ENCODE measurements around the gene GTF3C5.
"Not testable (repeated sequence)": the region's sequence is repeated elsewhere in the genome, so short reads cannot be mapped to it uniquely, and the experiment has no call there.

Gene GTF3C5

DNA sequence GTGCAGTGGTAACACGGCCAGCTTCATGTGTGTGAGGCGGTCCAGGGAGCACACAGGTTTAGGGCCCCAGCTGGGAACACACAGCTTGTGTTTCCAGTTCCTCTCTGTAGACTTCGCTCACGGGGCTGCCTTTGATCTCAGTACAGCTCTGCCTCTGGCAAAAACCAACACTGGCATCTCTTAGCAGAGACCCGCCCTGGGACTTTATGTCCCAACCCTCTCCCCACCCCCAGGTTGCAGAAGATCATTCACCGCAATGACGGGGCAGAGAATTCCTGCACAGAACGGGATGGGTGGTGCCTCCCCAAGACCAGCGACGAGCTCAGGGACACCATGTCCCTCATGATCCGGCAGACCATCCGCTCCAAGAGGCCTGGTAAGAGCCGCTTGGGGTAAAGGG is 25.7 kb downstream of the GTF3C5 start:
- DNase-seq, result no peak

DNA sequence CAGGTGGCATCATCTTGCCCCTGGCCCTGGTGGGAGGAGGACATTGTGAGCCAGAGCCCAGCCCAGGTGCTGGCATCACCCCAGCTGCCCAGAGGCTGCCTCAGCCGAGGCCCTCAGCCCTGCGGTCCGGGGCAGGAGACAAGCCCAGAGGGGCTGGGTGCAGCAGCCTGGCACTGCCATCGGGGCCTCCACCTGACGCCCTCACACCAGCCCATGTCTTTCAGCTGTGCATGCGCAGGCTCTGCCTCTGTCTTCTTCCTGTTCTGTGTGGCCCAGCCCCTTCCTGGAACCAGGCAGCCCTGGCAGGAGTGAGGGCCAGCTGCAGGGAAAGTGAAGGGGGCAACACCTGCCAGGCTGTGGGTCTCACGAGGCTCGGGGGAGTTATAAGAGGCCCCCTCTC is 26.2 kb downstream of the GTF3C5 start:
- no peak for DNase-seq

DNA sequence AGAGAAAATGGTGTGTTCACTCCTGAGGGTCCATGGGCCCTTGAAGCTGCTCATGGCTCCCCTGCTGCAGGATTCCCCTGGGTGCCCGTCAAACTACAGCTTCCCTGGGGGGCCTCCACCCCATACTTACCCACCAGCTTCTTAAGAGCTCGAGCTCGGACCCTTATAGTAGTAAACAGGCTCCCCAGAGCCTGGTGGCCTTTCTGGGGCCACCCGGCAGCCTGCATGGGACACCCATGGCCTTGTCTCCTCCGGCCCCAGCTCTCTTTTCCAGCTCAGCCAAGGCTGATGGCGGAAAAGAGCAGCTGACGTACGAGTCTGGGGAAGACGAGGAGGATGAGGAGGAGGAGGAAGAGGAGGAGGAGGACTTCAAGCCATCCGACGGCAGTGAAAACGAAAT is 26.8 kb downstream of the GTF3C5 start:
- DNase-seq, result no peak

DNA sequence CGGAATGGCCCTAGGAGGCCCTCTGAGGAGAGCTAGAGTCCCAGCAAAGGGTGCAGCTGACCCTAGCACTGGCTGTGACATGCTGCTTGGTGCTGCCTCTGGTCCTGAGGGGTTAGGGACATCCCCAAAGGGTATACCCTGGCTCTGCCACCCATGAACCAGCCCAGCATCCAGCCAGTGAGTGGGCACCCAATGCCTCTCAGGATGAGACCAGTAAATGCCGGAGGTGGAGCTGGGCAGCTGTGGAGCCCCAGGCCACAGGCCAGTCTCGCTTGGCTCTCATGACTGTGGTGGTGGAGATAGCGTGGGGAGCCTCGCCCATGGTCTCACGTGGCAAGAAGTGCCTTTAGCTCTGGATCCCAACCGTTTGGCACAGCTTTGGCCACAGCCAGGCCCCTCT is 27.3 kb downstream of the GTF3C5 start:
- no peak for DNase-seq

DNA sequence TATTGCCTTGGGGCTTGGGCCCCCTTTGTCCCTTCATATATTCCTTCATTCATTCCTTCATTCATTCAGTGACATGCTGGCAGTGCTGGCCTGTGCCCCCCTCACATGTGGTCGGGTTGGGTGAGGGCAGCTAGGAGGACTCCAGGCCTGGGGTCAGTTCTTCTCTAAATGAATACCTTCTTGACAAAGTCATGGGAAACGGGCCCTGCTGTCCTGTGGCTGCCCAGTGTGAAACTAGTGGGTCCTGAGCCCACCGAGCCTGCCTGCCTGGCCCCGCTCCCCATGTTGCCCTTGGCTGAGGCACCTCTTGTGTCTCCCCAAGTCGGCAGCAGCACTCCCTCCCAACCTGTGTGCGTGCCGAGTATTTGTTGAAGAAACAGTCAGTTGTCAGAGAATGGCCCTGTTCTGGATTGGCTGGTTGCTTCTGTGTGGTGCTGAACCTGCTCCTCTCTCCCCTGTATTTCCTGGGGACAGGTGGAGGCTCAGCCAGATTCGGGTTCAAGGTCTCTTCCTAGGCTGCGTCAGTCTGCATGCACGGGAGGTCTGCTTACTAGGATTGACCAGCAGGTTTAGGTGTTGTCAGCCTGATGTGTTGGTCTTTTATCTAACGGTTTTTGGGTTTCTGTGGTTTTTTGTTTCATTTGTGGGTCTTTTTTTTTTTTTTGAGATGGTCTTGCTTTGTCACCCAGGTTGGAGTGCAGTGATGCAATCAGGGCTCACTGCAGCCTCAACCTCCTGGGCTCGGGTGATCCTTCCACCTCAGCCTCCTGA is 27.9 kb downstream of the GTF3C5 start:
- DNase-seq, result no peak

DNA sequence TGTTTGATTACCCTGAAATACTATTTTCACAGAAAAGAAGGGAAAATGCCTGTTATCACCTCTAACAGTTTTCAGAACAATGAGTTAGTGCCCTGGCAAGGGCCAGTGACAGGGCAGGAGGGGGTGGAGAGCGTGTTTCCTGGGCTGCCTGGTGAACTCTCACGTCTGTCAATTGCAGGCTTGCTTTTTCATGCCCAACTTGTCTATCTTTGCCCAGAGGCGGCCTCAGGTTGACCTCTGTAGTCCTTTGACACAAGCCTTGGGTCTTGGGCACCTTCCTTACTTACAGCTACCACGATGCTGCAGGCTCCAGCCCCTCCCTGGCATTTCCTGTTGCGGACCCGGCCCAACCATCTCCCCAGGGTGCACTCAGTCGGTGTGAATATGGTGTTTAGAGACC is 28.8 kb downstream of the GTF3C5 start:
- DNase-seq, result no peak

DNA sequence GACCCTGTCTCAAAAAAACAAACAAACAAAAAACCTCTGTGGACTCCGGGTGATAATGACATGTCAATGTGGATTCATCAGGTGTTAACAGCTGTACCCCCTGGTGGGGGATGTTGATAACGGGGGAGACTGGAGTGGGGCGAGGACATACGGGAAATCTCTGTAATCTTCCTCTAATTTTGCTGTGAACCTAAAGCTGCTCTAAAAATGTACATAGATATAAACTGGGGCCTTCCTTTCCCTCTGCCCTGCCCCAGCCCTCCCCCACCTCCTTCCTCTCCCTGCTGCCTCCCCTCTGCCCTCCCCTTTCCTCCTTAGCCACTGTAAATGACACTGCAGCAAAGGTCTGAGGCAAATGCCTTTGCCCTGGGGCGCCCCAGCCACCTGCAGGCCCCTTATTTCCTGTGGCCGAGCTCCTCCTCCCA is 29.6 kb downstream of the GTF3C5 start:
- no peak for DNase-seq

DNA sequence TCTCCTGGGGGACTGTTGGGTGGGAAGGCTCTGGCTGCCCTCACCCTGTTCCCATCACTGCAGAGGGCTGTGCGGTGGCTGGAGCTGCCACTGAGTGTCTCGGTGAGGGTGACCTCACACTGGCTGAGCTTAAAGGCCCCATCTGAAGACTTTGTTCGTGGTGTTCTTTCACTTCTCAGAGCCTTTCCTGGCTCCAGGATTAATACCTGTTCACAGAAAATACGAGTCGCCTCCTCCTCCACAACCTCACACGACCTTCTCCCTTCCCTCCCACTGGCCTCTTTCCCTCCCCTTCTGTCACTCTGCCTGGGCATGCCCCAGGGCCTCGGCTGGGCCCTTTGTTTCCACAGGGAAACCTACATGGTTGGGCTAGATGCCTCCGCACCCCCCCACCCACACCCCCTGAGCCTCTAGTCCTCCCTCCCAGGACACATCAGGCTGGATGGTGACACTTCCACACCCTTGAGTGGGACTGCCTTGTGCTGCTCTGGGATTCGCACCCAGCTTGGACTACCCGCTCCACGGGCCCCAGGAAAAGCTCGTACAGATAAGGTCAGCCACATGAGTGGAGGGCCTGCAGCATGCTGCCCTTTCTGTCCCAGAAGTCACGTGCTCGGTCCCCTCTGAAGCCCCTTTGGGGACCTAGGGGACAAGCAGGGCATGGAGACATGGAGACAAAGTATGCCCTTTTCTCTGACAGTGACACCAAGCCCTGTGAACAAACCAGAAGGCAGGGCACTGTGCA is 30.4 kb downstream of the GTF3C5 start:
- not testable (repeated sequence) for DNase-seq

DNA sequence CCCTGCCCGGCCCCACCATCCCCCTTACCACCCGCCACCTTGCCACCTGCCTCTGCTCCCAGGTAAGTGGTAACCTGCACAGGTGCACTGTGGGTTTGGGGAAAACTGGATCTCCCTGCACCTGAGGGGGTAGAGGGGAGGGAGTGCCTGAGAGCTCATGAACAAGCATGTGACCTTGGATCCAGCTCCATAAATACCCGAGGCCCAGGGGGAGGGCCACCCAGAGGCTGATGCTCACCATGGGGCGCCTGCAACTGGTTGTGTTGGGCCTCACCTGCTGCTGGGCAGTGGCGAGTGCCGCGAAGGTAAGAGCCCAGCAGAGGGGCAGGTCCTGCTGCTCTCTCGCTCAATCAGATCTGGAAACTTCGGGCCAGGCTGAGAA is 31.0 kb downstream of the GTF3C5 start, which contains the start of gene CEL:
CEL (plus strand) TSS at position 218 of the 382 bp plus-strand sequence; CDS start at position 240, 22 bp downstream.
- DNase-seq, result not testable (repeated sequence)

DNA sequence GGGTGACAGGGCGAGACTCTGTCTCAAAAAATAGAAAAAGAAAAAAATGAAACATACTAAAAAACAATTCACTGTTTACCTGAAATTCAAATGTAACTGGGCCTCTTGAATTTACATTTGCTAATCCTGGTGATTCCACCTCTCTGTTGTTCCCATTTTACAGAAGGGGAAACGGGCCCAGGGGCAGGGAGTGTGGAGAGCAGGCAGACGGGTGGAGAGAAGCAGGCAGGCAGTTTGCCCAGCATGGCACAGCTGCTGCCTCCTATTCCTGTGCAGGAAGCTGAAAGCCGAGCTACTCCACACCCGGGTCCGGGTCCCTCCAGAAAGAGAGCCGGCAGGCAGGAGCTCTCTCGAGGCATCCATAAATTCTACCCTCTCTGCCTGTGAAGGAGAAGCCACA is 31.8 kb downstream of the GTF3C5 start:
- not testable (repeated sequence) for DNase-seq

DNA sequence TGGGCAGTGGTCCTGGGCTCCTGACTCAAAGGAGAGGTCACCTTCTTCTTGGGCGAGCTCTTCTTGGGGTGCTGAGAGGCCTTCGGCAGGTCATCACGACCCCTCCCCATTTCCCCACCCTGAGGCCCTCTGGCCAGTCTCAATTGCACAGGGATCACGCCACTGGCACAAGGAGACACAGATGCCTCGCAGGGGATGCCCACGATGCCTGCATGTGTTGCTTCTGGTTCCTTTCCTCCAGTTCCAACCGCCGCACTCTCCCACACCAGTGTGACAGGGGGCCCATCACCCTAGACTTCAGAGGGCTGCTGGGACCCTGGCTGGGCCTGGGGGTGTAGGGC is 32.3 kb downstream of the GTF3C5 start:
- DNase-seq, result no peak

DNA sequence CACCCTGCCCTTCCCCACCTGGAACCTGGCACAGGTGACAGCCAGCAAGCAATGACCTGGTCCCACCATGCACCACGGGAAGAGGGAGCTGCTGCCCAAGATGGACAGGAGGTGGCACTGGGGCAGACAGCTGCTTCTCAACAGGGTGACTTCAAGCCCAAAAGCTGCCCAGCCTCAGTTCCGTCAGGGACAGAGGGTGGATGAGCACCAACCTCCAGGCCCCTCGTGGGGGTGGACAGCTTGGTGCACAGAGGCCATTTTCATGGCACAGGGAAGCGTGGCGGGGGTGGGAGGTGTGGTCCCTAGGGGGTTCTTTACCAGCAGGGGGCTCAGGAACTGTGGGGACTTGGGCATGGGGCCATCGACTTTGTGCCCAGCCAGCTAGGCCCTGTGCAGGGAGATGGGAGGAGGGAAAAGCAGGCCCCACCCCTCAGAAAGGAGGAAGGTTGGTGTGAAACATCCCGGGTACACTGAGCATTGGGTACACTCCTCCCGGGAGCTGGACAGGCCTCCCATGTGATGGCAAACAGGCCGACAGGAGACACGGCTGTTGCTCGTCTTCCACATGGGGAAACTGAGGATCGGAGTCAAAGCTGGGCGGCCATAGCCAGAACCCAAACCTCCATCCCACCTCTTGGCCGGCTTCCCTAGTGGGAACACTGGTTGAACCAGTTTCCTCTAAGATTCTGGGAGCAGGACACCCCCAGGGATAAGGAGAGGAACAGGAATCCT is 32.9 kb downstream of the GTF3C5 start:
- DNase-seq, result no peak

DNA sequence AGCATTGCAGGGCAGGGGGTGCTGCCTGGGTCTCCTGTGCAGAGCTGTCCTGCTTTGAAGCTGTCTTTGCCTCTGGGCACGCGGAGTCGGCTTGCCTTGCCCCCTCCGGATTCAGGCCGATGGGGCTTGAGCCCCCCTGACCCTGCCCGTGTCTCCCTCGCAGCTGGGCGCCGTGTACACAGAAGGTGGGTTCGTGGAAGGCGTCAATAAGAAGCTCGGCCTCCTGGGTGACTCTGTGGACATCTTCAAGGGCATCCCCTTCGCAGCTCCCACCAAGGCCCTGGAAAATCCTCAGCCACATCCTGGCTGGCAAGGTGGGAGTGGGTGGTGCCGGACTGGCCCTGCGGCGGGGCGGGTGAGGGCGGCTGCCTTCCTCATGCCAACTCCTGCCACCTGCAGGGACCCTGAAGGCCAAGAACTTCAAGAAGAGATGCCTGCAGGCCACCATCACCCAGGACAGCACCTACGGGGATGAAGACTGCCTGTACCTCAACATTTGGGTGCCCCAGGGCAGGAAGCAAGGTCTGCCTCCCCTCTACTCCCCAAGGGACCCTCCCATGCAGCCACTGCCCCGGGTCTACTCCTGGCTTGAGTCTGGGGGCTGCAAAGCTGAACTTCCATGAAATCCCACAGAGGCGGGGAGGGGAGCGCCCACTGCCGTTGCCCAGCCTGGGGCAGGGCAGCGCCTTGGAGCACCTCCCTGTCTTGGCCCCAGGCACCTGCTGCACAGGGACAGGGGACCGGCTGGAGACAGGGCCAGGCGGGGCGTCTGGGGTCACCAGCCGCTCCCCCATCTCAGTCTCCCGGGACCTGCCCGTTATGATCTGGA is 33.7 kb downstream of the GTF3C5 start:
- DNase-seq, result no peak

DNA sequence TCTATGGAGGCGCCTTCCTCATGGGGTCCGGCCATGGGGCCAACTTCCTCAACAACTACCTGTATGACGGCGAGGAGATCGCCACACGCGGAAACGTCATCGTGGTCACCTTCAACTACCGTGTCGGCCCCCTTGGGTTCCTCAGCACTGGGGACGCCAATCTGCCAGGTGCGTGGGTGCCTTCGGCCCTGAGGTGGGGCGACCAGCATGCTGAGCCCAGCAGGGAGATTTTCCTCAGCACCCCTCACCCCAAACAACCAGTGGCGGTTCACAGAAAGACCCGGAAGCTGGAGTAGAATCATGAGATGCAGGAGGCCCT is 34.2 kb downstream of the GTF3C5 start:
- DNase-seq, result no peak

DNA sequence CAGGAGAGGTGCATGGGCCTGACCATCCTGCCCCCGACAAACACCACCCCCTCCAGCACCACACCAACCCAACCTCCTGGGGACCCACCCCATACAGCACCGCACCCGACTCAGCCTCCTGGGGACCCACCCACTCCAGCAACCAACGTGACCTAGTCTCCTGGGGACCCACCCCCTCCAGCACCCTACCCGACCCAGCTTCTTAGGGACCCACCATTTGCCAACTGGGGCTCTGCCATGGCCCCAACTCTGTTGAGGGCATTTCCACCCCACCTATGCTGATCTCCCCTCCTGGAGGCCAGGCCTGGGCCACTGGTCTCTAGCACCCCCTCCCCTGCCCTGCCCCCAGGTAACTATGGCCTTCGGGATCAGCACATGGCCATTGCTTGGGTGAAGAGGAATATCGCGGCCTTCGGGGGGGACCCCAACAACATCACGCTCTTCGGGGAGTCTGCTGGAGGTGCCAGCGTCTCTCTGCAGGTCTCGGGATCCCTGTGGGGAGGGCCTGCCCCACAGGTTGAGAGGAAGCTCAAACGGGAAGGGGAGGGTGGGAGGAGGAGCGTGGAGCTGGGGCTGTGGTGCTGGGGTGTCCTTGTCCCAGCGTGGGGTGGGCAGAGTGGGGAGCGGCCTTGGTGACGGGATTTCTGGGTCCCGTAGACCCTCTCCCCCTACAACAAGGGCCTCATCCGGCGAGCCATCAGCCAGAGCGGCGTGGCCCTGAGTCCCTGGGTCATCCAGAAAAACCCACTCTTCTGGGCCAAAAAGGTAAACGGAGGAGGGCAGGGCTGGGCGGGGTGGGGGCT is 35.6 kb downstream of the GTF3C5 start:
- no peak for DNase-seq

DNA sequence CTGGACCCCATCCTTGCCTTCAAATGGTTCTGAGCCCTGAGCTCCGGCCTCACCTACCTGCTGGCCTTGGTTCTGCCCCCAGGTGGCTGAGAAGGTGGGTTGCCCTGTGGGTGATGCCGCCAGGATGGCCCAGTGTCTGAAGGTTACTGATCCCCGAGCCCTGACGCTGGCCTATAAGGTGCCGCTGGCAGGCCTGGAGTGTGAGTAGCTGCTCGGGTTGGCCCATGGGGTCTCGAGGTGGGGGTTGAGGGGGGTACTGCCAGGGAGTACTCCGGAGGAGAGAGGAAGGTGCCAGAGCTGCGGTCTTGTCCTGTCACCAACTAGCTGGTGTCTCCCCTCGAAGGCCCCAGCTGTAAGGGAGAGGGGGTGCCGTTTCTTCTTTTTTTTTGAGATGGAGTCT is 36.2 kb downstream of the GTF3C5 start:
- DNase-seq, result no peak

DNA sequence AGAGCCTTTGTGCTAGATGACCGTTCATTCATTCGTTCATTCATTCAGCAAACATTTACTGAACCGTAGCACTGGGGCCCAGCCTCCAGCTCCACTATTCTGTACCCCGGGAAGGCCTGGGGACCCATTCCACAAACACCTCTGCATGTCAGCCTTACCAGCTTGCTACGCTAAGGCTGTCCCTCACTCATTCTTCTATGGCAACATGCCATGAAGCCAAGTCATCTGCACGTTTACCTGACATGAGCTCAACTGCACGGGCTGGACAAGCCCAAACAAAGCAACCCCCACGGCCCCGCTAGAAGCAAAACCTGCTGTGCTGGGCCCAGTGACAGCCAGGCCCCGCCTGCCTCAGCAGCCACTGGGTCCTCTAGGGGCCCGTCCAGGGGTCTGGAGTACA is 37.0 kb downstream of the GTF3C5 start:
- no peak for DNase-seq

DNA sequence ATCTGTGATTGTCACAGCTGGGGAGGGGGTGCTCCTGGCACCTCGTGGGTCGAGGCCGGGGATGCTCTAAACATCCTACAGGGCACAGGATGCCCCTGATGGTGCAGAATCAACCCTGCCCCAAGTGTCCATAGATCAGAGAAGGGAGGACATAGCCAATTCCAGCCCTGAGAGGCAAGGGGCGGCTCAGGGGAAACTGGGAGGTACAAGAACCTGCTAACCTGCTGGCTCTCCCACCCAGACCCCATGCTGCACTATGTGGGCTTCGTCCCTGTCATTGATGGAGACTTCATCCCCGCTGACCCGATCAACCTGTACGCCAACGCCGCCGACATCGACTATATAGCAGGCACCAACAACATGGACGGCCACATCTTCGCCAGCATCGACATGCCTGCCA is 37.6 kb downstream of the GTF3C5 start:
- DNase-seq, result not testable (repeated sequence)

DNA sequence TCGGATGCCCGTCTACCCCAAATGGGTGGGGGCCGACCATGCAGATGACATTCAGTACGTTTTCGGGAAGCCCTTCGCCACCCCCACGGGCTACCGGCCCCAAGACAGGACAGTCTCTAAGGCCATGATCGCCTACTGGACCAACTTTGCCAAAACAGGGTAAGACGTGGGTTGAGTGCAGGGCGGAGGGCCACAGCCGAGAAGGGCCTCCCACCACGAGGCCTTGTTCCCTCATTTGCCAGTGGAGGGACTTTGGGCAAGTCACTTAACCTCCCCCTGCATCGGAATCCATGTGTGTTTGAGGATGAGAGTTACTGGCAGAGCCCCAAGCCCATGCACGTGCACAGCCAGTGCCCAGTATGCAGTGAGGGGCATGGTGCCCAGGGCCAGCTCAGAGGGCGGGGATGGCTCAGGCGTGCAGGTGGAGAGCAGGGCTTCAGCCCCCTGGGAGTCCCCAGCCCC is 39.7 kb downstream of the GTF3C5 start:
- not testable (repeated sequence) for DNase-seq

DNA sequence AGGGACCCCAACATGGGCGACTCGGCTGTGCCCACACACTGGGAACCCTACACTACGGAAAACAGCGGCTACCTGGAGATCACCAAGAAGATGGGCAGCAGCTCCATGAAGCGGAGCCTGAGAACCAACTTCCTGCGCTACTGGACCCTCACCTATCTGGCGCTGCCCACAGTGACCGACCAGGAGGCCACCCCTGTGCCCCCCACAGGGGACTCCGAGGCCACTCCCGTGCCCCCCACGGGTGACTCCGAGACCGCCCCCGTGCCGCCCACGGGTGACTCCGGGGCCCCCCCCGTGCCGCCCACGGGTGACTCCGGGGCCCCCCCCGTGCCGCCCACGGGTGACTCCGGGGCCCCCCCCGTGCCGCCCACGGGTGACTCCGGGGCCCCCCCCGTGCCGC is 40.2 kb downstream of the GTF3C5 start:
- not testable (repeated sequence) for DNase-seq

DNA sequence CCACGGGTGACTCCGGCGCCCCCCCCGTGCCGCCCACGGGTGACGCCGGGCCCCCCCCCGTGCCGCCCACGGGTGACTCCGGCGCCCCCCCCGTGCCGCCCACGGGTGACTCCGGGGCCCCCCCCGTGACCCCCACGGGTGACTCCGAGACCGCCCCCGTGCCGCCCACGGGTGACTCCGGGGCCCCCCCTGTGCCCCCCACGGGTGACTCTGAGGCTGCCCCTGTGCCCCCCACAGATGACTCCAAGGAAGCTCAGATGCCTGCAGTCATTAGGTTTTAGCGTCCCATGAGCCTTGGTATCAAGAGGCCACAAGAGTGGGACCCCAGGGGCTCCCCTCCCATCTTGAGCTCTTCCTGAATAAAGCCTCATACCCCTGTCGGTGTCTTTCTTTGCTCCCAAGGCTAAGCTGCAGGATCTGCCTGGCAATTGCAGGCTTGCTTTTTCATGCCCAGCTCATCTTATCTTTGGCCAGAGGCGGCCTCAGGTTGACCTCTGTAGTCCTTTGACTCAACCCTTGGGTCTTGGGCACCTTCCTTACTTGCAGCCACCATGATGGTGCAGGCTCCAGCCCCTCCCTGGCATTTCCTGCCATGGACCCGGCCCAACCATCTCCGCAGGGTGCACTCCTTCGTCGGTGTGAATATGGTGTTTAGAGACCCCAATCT is 40.8 kb downstream of the GTF3C5 start:
- DNase-seq, result no peak

All from stimulated activated CD4-positive, alpha-beta T cell treated with anti-CD3 and anti-CD28 coated beads, Interleukin-1b, Interleukin-23, amount 100 ng/mL, for 48 hours (primary cell).